H1 (cell line): ENCODE results near the gene RIN3. TPM values are rescaled to one million over a fixed set of nuclear protein-coding genes. Genes with fewer than 3 reads are reported as not detected.

ENCODE experiments used
- CTCF ChIA-PET: fragments of 300-600 bp; sonication (Branson Sonifier 250); formaldehyde crosslinking; loops from one replicate; lab custom pipeline; 2021; ENCODE audit not compliant: partially characterized antibody; lab: Charles Lee
- POLR2A ChIA-PET: fragments of 300-600 bp; sonication (Branson Sonifier 250); formaldehyde crosslinking; loops from one replicate; lab custom pipeline; 2021; ENCODE audit warnings: inconsistent platforms; ENCODE audit not compliant: partially characterized antibody; lab: Charles Lee
- DNase-seq, 2 experiments: peaks; one replicate each; pipeline versions ENCODE4 v3.0.0 to v3.0.0-alpha.2; 2010 to 2022; ENCODE audit warnings: low spot score in 2 of 2, low read depth in 1 of 2, mixed read lengths in 1 of 2
- FAIRE-seq: peaks from 2 replicates; lab custom pipeline; 2011; peaks lifted over from hg19 to GRCh38; lab: Jason Lieb, UNC
- H2AFZ ChIP-seq: 2 replicates; pipeline ENCODE4 v1.8.1; 2012; ENCODE audit warnings: low read length, inconsistent platforms
- H2AK5ac ChIP-seq: 2 replicates; pipeline ENCODE4 v1.6.1; 2013; ENCODE audit warnings: low read depth, low read length
- H2BK120ac ChIP-seq: replicated peaks from 2 replicates; pipeline ENCODE3; 2013; ENCODE audit warnings: low read depth, low read length, inconsistent platforms
- H2BK12ac ChIP-seq: 2 replicates; pipeline ENCODE4 v1.6.1; 2013; ENCODE audit warnings: low read depth, low read length
- H2BK15ac ChIP-seq: 2 replicates; pipeline ENCODE4 v1.6.1; 2013; ENCODE audit warnings: low read length
- H2BK20ac ChIP-seq: 2 replicates; pipeline ENCODE4 v1.6.1; 2013; ENCODE audit warnings: low read length
- H2BK5ac ChIP-seq: 2 replicates; pipeline ENCODE4 v1.6.1; 2013; ENCODE audit warnings: low read depth, low read length
- H3K14ac ChIP-seq: 2 replicates; pipeline ENCODE4 v1.6.1; 2013; ENCODE audit warnings: inconsistent platforms; ENCODE audit not compliant: insufficient read length
- H3K18ac ChIP-seq: 2 replicates; pipeline ENCODE4 v1.6.1; 2013; ENCODE audit warnings: low read length; ENCODE audit errors: extremely low read depth
- H3K23ac ChIP-seq: 2 replicates; pipeline ENCODE4 v1.6.1; 2013; ENCODE audit warnings: inconsistent platforms; ENCODE audit not compliant: insufficient read length
- H3K23me2 ChIP-seq: 2 replicates; pipeline ENCODE4 v1.6.1; 2013; ENCODE audit warnings: low read depth, low read length
- H3K27ac ChIP-seq: 2 replicates; pipeline ENCODE4 v1.6.1; 2011; ENCODE audit warnings: low read depth, low read length, inconsistent platforms
- H3K27me3 ChIP-seq, 4 experiments: replicated peaks in 1 of 4; 1 replicate in 1 of 4; 2 replicates in 3 of 4; pipeline versions ENCODE4 v1.6.1 to v1.8.1; 2011 to 2013; ENCODE audit warnings: low read length in 3 of 4, mild to moderate bottlenecking in 3 of 4, inconsistent platforms in 2 of 4, mixed read lengths in 2 of 4, moderate library complexity in 1 of 4; ENCODE audit not compliant: control insufficient read depth in 3 of 4, insufficient read depth in 3 of 4; ENCODE audit errors: extremely low read depth in 1 of 4
- H3K36me3 ChIP-seq, 4 experiments: 2 replicates each; pipeline versions ENCODE4 v1.6.1 to v1.8.1; 2011 to 2013; ENCODE audit warnings: mild to moderate bottlenecking in 4 of 4, low read length in 3 of 4, moderate library complexity in 2 of 4, control low read depth in 1 of 4, inconsistent platforms in 1 of 4; ENCODE audit not compliant: insufficient read depth in 4 of 4, control insufficient read depth in 2 of 4
- H3K4ac ChIP-seq: replicated peaks from 2 replicates; pipeline ENCODE3; 2013; ENCODE audit warnings: low read length, low read depth, mixed read lengths, inconsistent platforms; ENCODE audit not compliant: insufficient read length
- H3K4me1 ChIP-seq, 4 experiments: replicated peaks in 1 of 4; 1 replicate in 1 of 4; 2 replicates in 3 of 4; pipeline versions ENCODE4 v1.6.1 to v1.8.1; 2011 to 2013; ENCODE audit warnings: low read length in 3 of 4, inconsistent platforms in 2 of 4, mixed read lengths in 1 of 4; ENCODE audit not compliant: insufficient read depth in 4 of 4, control insufficient read depth in 3 of 4
- H3K4me2 ChIP-seq, 2 experiments: 2 replicates each; pipeline versions ENCODE4 v1.6.1 to v1.8.1; 2011 to 2013; ENCODE audit warnings: low read depth in 2 of 2, low read length in 2 of 2, control low read depth in 1 of 2, inconsistent platforms in 1 of 2, mild to moderate bottlenecking in 1 of 2; ENCODE audit not compliant: insufficient read depth in 1 of 2
- H3K4me3 ChIP-seq, 4 experiments: fragments of 200-600, 300-600 bp in 1 of 4; sonication (generic), shearing (Covaris generic), sonication (Bioruptor Twin) in 1 of 4; 2 replicates each; pipeline versions ENCODE4 v1.5.1 to v1.8.1; 2011 to 2016; ENCODE audit warnings: low read length in 4 of 4, low read depth in 3 of 4, control low read depth in 2 of 4, inconsistent platforms in 2 of 4, mild to moderate bottlenecking in 2 of 4, mixed read lengths in 1 of 4, moderate library complexity in 1 of 4; ENCODE audit not compliant: insufficient read depth in 2 of 4; ENCODE audit errors: extremely low read depth in 1 of 4
- H3K56ac ChIP-seq: replicated peaks from 2 replicates; pipeline ENCODE3; 2013; ENCODE audit warnings: low read depth, mild to moderate bottlenecking, mixed read lengths, low read length, inconsistent platforms; ENCODE audit not compliant: insufficient read length
- H3K79me1 ChIP-seq: 2 replicates; pipeline ENCODE4 v1.6.1; 2013; ENCODE audit warnings: low read depth, low read length, control low read depth
- H3K79me2 ChIP-seq, 2 experiments: 2 replicates each; pipeline versions ENCODE4 v1.6.1 to v1.8.1; 2012 to 2013; ENCODE audit warnings: low read length in 2 of 2, mild to moderate bottlenecking in 2 of 2, inconsistent platforms in 1 of 2; ENCODE audit not compliant: insufficient read depth in 2 of 2, control insufficient read depth in 1 of 2
- H3K9ac ChIP-seq, 4 experiments: replicated peaks in 1 of 4; 1 replicate in 1 of 4; 2 replicates in 3 of 4; pipeline versions ENCODE4 v1.6.1 to v1.8.1; 2011 to 2013; ENCODE audit warnings: low read depth in 3 of 4, low read length in 3 of 4, control low read depth in 2 of 4, mild to moderate bottlenecking in 2 of 4, moderate library complexity in 2 of 4, inconsistent platforms in 1 of 4; ENCODE audit errors: extremely low read depth in 1 of 4
- H3K9me3 ChIP-seq, 2 experiments: 2 replicates each; pipeline versions ENCODE4 v1.6.1 to v1.8.1; 2012 to 2013; ENCODE audit warnings: mild to moderate bottlenecking in 2 of 2, moderate library complexity in 2 of 2, control low read depth in 1 of 2, inconsistent platforms in 1 of 2, low read depth in 1 of 2, low read length in 1 of 2, mixed read lengths in 1 of 2; ENCODE audit not compliant: insufficient read depth in 2 of 2
- H4K20me1 ChIP-seq, 2 experiments: replicated peaks in 1 of 2; 2 replicates each; pipeline versions ENCODE3 to v1.8.1; 2011 to 2013; ENCODE audit warnings: inconsistent platforms in 2 of 2, low read length in 2 of 2, mild to moderate bottlenecking in 1 of 2; ENCODE audit not compliant: insufficient read depth in 2 of 2, control insufficient read depth in 1 of 2
- H4K5ac ChIP-seq: 2 replicates; pipeline ENCODE4 v1.6.1; 2013; ENCODE audit warnings: low read length, low read depth, mixed read lengths, inconsistent platforms; ENCODE audit not compliant: insufficient read length
- H4K8ac ChIP-seq: 2 replicates; pipeline ENCODE4 v1.8.0; 2013; ENCODE audit warnings: mild to moderate bottlenecking, moderate library complexity, low read length, inconsistent platforms; ENCODE audit not compliant: insufficient read depth; ENCODE audit errors: extremely low read depth
- H4K91ac ChIP-seq: replicated peaks from 2 replicates; pipeline ENCODE3; 2013; ENCODE audit warnings: low read length, mixed read lengths, inconsistent platforms; ENCODE audit not compliant: insufficient read length
- CBX5 ChIP-seq: fragments of 300-800, 300-1000 bp; sonication (generic); IDR thresholded peaks from 2 replicates; pipeline ENCODE4 v1.7.1; 2016; ENCODE audit warnings: antibody characterized with exemption, low read length, low read depth
- EGR1 ChIP-seq: IDR thresholded peaks from 2 replicates; pipeline ENCODE4 v1.6.1; 2011; ENCODE audit warnings: low read depth, low read length, borderline replicate concordance
- EZH2 ChIP-seq: fragments of 200-600 bp; sonication (generic); IDR thresholded peaks from 2 replicates; pipeline ENCODE4 v1.7.1; 2012; ENCODE audit warnings: low read depth, mild to moderate bottlenecking, moderate library complexity, low read length, inconsistent platforms; ENCODE audit not compliant: severe bottlenecking
- HDAC2 ChIP-seq, 2 experiments: fragments of 300-600 bp in 1 of 2; sonication (generic) in 1 of 2; IDR thresholded peaks; 2 replicates each; pipeline ENCODE4 v1.6.1; 2011 to 2012; ENCODE audit warnings: low read depth in 2 of 2, low read length in 2 of 2, mild to moderate bottlenecking in 2 of 2, moderate library complexity in 2 of 2, borderline replicate concordance in 1 of 2, inconsistent platforms in 1 of 2
- NANOG ChIP-seq: IDR thresholded peaks from 2 replicates; pipeline ENCODE4 v1.6.1; 2011; ENCODE audit warnings: low read length, low read depth, mild to moderate bottlenecking, inconsistent platforms; ENCODE audit not compliant: insufficient read depth, poor library complexity, severe bottlenecking
- SIRT6 ChIP-seq: IDR thresholded peaks from one replicate; pipeline ENCODE4 v1.7.1; 2012; ENCODE audit warnings: low read length, inconsistent platforms
- SP4 ChIP-seq: IDR thresholded peaks from 2 replicates; pipeline ENCODE4 v1.6.1; 2012; ENCODE audit warnings: low read length, inconsistent platforms
- TBP ChIP-seq: IDR thresholded peaks from 2 replicates; pipeline ENCODE4 v1.6.1; 2011; ENCODE audit warnings: low read depth, low read length, improper control_type of control experiment
- WGBS, 2 experiments: shearing (Covaris generic) in 1 of 2; methylation state at CpG; one replicate each; pipeline versions ENCODE4 v1.1.6 to v1.1.7; 2013 to 2015; ENCODE audit warnings: low lambda C conversion rate in 2 of 2, mixed read lengths in 2 of 2, inconsistent platforms in 1 of 2, low coverage in 1 of 2, missing lambda C conversion rate in 1 of 2; ENCODE audit not compliant: insufficient replicate concordance in 2 of 2, insufficient coverage in 1 of 2, insufficient read length in 1 of 2; ENCODE audit errors: extremely low coverage in 1 of 2, missing lambda C conversion rate in 1 of 2; 5-methylcytosine and 5-hydroxymethylcytosine counted together
- polyA plus RNA-seq, 7 experiments: library from polyadenylated mRNA; depleted of rRNA in 3 of 7; stranded (reverse) in 5 of 7; unstranded in 2 of 7; fragments of >200 nt in 5 of 7; fragments of 200-250 nt in 2 of 7; gene quantifications; 1 replicate in 5 of 7; 2 replicates in 1 of 7; 4 replicates in 1 of 7; pipeline versions ENCODE4 v1.2.1 to v1.2.3, GENCODE V29; 2011 to 2013; ENCODE audit warnings: missing spikeins in 2 of 7, mixed read lengths in 2 of 7
- total RNA-seq: library from RNA; stranded (reverse); fragmentation: NEBNext Ultra II Directional; extraction: Animal tissue kit (Norgen Biotek cat#: 25700); gene quantifications from 2 replicates; pipeline ENCODE4 v1.2.1, GENCODE V29; 2021

The RIN3 gene
- total and polyA plus RNA-seq, 2 of the 8 experiments (the other 6 are each of a cell fraction or from before 2014, with no cell fraction given): 0.59 to 1.5 TPM

GRCh38 chr14:92577321-92577742, 63.8 kb downstream of the RIN3 start:
- FAIRE-seq (no peak), DNase-seq (no peak)
- Histone ChIP-seq H3K56ac (no peak overlapping the region), H2BK120ac (no peak overlapping the region), H3K9me3 (no peaks in the 10 kb centered on the region), H3K9ac (no peak overlapping the region), H2BK12ac (no peak overlapping the region), H3K79me2 (no peaks in the 10 kb centered on the region), H3K27ac (no peak overlapping the region), H3K79me1 (no peaks in the 10 kb centered on the region), H2AK5ac (no peak overlapping the region), H4K20me1 (no peaks in the 10 kb centered on the region), H3K36me3 (no peaks in the 10 kb centered on the region), H2BK20ac (no peak overlapping the region), H4K8ac (no peak overlapping the region; the same call in 1 of the 2 replicates), H3K23me2 (no peaks in the 10 kb centered on the region), H2BK5ac (no peak overlapping the region), H3K4me1 (peaks cover 3 to 9% (median 6%) of the 10 kb centered on the region in 4 experiments), H2AFZ (no peak overlapping the region), H3K4ac (no peak overlapping the region), H4K91ac (no peak overlapping the region), H3K4me2 (no peak overlapping the region), H4K5ac (no peak overlapping the region), H3K23ac (no peak overlapping the region), H3K27me3 (no peaks in the 10 kb centered on the region), H2BK15ac (no peak overlapping the region), H3K14ac (no peak overlapping the region), H3K18ac (no peak overlapping the region), H3K4me3 (no peak overlapping the region)
- ChIA-PET CTCF (interaction anchor here (0.6 to 2.0 kb wide), 7 partner anchors 11 to 109 kb away, joined by 3 to 6 read pairs (median 4); no protein-coding TSS in a partner anchor), POLR2A (interaction anchor here (1.0 kb wide), 1 partner anchor 149 kb away, joined by 3 read pairs; no protein-coding TSS in a partner anchor)
- 87% methylated on average over 13 of the region's 13 CpGs; no CpG with 5 or more reads in 1 of the 2 experiments for WGBS, 2 experiments
- TF ChIP-seq SP4 (no peak), EGR1 (no peak), EZH2 (no peak), CBX5 (no peak), HDAC2 (IDR thresholded peaks at IDR 0.05; ENCODE audit: borderline replicate concordance in 1 of 2, low read depth in 2 of 2, low read length in 2 of 2) (no peak), TBP (no peak), NANOG (no peak), SIRT6 (no peak)
